ENCODE data around the gene C19orf67. TPM values are rescaled to one million over a fixed set of nuclear protein-coding genes. Genes with fewer than 3 reads are reported as not detected.

C19orf67 gene
- total RNA-seq, 1 experiment from 2014 or later = not detected

DNA sequence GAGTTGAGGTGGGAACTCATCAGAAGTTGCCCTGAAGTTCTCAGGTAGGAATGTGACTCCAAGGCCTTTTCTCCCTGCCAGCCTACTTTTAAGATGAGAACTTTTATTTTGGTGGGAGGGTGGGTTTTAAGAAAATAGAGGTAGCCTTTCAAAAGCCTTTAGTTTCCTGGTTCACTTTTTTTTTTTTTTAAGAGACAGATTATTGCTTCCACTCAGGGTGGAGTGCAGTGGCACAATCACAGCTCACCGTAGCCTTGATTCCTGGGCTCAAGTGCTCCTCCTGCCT, 3.0 kb downstream of the C19orf67 start:
- H4K20me1 ChIP-seq (ENCODE audit: insufficient read depth) = no peaks in the 10 kb centered on the region
- no peak overlapping the region; a peak in 1 of 4 replicates for H3K4me3 ChIP-seq (replicated peaks in 1 of 2; ENCODE audit: low read depth in 1 of 2, low read length in 2 of 2)
- TF ChIP-seq, protein P1, sequence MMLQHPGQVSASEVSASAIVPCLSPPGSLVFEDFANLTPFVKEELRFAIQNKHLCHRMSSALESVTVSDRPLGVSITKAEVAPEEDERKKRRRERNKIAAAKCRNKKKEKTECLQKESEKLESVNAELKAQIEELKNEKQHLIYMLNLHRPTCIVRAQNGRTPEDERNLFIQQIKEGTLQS (IDR thresholded peaks at IDR 0.05) = no peak
- no peak for TF ChIP-seq FOSL1 (IDR thresholded peaks at IDR 0.05; ENCODE audit: low read depth)
- TF ChIP-seq EZH2 (IDR thresholded peaks at IDR 0.05) = no peak
- TF ChIP-seq, protein P2, sequence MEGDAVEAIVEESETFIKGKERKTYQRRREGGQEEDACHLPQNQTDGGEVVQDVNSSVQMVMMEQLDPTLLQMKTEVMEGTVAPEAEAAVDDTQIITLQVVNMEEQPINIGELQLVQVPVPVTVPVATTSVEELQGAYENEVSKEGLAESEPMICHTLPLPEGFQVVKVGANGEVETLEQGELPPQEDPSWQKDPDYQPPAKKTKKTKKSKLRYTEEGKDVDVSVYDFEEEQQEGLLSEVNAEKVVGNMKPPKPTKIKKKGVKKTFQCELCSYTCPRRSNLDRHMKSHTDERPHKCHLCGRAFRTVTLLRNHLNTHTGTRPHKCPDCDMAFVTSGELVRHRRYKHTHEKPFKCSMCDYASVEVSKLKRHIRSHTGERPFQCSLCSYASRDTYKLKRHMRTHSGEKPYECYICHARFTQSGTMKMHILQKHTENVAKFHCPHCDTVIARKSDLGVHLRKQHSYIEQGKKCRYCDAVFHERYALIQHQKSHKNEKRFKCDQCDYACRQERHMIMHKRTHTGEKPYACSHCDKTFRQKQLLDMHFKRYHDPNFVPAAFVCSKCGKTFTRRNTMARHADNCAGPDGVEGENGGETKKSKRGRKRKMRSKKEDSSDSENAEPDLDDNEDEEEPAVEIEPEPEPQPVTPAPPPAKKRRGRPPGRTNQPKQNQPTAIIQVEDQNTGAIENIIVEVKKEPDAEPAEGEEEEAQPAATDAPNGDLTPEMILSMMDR (IDR thresholded peaks at IDR 0.05 in 2 of 3, conservative IDR thresholded peaks at IDR 0.05 in 1 of 3; ENCODE audit: borderline replicate concordance in 1 of 3, insufficient read depth in 1 of 3, low read depth in 2 of 3, low read length in 2 of 3) = no peak
- TF ChIP-seq TCF7L2 (IDR thresholded peaks at IDR 0.05; ENCODE audit: borderline replicate concordance, extremely low read depth, insufficient read depth, insufficient read length) = no peak
- TF ChIP-seq CEBPB (IDR thresholded peaks at IDR 0.05; ENCODE audit: low read depth) = no peak
- H3K36me3 ChIP-seq (ENCODE audit: control insufficient read depth in 1 of 2, insufficient read depth in 2 of 2, low read length in 2 of 2) = no peaks in the 10 kb centered on the region
- POLR2A ChIA-PET = no interaction called here
- RAD21 ChIA-PET (ENCODE audit: low non-redundant PET in 1 of 2, low total read pairs in 2 of 2, uncharacterized antibody in 2 of 2, unreplicated experiment in 2 of 2) = no interaction called here
- no peak overlapping the region for H3K9ac ChIP-seq (ENCODE audit: low read length)
- H3K4me2 ChIP-seq (ENCODE audit: low read length) = peak overlapping the region; percentile 88; the same call in 1 of the 2 replicates
- CTCF ChIA-PET = no interaction called here
- no peaks in the 10 kb centered on the region for H3K79me2 ChIP-seq (ENCODE audit: insufficient read depth, low read length)
- intact Hi-C loops (cut with micrococcal nuclease) = no loop called here
- no peak for ATAC-seq
- H3K4me1 ChIP-seq (ENCODE audit: control insufficient read depth in 1 of 2, insufficient read depth in 2 of 2, low read length in 2 of 2) = peaks cover 5 to 16% of the 10 kb centered on the region in 2 experiments; a peak in 2 of 4 replicates
- no peaks in the 10 kb centered on the region for H3K27me3 ChIP-seq (ENCODE audit: insufficient read depth, low read length)
- no peak for DNase-seq (ENCODE audit: low read depth, low spot score)
- BruUV-seq (replicated peaks) = no TSS peak
- H3K9me2 ChIP-seq (ENCODE audit: insufficient read depth) = no peaks in the 10 kb centered on the region
- no peaks in the 10 kb centered on the region for H3K9me3 ChIP-seq (ENCODE audit: control insufficient read depth in 1 of 2, insufficient read depth in 1 of 2, low read depth in 1 of 2, low read length in 2 of 2)
- no peak overlapping the region for H3K27ac ChIP-seq (ENCODE audit: low read depth, low read length)
- no peak overlapping the region for H2AFZ ChIP-seq (ENCODE audit: low read depth, low read length, poor library complexity, severe bottlenecking)
